HepG2 (cell line): Measurements from ENCODE around the gene DRC7. TPM values are rescaled to one million over a fixed set of nuclear protein-coding genes. Genes with fewer than 3 reads are reported as not detected.
A peak's percentile ranks its signal among the peaks of the same experiment; 100 is the strongest.

Source experiments
- ELF3 ChIP-seq: IDR thresholded peaks from 2 replicates; pipeline ENCODE4 v1.6.1; 2016; ENCODE audit warnings: missing genetic modification reagents, missing compliant biosample characterization
- KDM4B ChIP-seq: sonication (generic); formaldehyde crosslinking; IDR thresholded peaks from 2 replicates; pipeline ENCODE4 v1.4.0; 2020; ENCODE audit warnings: missing genetic modification reagents
- KDM6A ChIP-seq: IDR thresholded peaks from 2 replicates; pipeline ENCODE4 v1.6.1; 2016; ENCODE audit warnings: low read depth
- NBN ChIP-seq: fragments of 450-650 bp; conservative IDR thresholded peaks from 2 replicates; pipeline ENCODE4 v1.6.1; 2017
- NFATC3 ChIP-seq: sonication (generic); formaldehyde crosslinking; IDR thresholded peaks from 2 replicates; pipeline ENCODE4 v1.5.1; 2020; ENCODE audit warnings: mild to moderate bottlenecking, missing genetic modification reagents
- NPAS2 ChIP-seq: sonication (generic); formaldehyde crosslinking; IDR thresholded peaks from 2 replicates; pipeline ENCODE4 v1.8.0; 2022; ENCODE audit warnings: mild to moderate bottlenecking, missing genetic modification reagents, borderline replicate concordance
- SATB2 ChIP-seq: sonication (generic); formaldehyde crosslinking; IDR thresholded peaks from 2 replicates; pipeline ENCODE4 v1.5.0; 2020; ENCODE audit warnings: missing genetic modification reagents
- SYNCRIP ChIP-seq: fragments of 200-400 bp; formaldehyde crosslinking; IDR thresholded peaks from 2 replicates; pipeline ENCODE4 v1.6.1; 2018; ENCODE audit warnings: mild to moderate bottlenecking, low read depth, low read length; ENCODE audit not compliant: insufficient read depth
- THYN1 ChIP-seq: sonication (generic); formaldehyde crosslinking; IDR thresholded peaks from 2 replicates; pipeline ENCODE4 v1.8.1; 2023; ENCODE audit warnings: low read depth, mild to moderate bottlenecking, moderate library complexity, missing genetic modification reagents, borderline replicate concordance
- TOE1 ChIP-seq: sonication (generic); formaldehyde crosslinking; IDR thresholded peaks from 2 replicates; pipeline ENCODE4 v1.4.0; 2020; ENCODE audit warnings: mild to moderate bottlenecking, missing genetic modification reagents
- ZBTB40 ChIP-seq, 2 experiments: fragments of 450-650 bp in 1 of 2; sonication (generic) in 1 of 2; formaldehyde crosslinking in 1 of 2; IDR thresholded peaks; 2 replicates each; pipeline versions ENCODE4 v1.6.1 to v1.8.0; 2016 to 2022; ENCODE audit warnings: antibody characterized with exemption in 1 of 2, mild to moderate bottlenecking in 1 of 2, missing genetic modification reagents in 1 of 2
- ZNF3 ChIP-seq: IDR thresholded peaks from 2 replicates; pipeline ENCODE4 v1.7.0; 2017; ENCODE audit warnings: inconsistent platforms
- ZNF331 ChIP-seq: sonication (generic); formaldehyde crosslinking; IDR thresholded peaks from 2 replicates; pipeline ENCODE4 v1.4.0; 2020; ENCODE audit warnings: missing genetic modification reagents
- ZNF383 ChIP-seq: sonication (generic); formaldehyde crosslinking; IDR thresholded peaks from 2 replicates; pipeline ENCODE4 v1.4.0; 2020; ENCODE audit warnings: missing genetic modification reagents, mild to moderate bottlenecking, borderline replicate concordance
- ZNF563 ChIP-seq: sonication (generic); formaldehyde crosslinking; IDR thresholded peaks from 2 replicates; pipeline ENCODE4 v1.8.0; 2022; ENCODE audit warnings: mild to moderate bottlenecking, moderate library complexity, missing genetic modification reagents
- ZNF577 ChIP-seq: sonication (generic); formaldehyde crosslinking; IDR thresholded peaks from 2 replicates; pipeline ENCODE4 v1.4.0; 2020; ENCODE audit warnings: mild to moderate bottlenecking, low read depth, missing genetic modification reagents, borderline replicate concordance
- ZNF710 ChIP-seq: sonication (generic); formaldehyde crosslinking; IDR thresholded peaks from 2 replicates; pipeline ENCODE4 v1.5.0; 2020; ENCODE audit warnings: mild to moderate bottlenecking, missing genetic modification reagents, borderline replicate concordance
- ZNF792 ChIP-seq: IDR thresholded peaks from 2 replicates; pipeline ENCODE4 v1.6.1; 2016
- ZSCAN25 ChIP-seq: sonication (generic); formaldehyde crosslinking; IDR thresholded peaks from 2 replicates; pipeline ENCODE4 v1.8.0; 2022; ENCODE audit warnings: mild to moderate bottlenecking, missing genetic modification reagents
- polyA plus RNA-seq, 8 experiments: library from polyadenylated mRNA; depleted of rRNA in 3 of 8; stranded (reverse) in 7 of 8; unstranded in 1 of 8; fragments of >200 nt; fragmentation: Illumina TruSeq in 4 of 8; extraction: Trizol in 4 of 8; gene quantifications; 2 replicates each; pipeline versions ENCODE4 v1.2.1 to v1.2.3, GENCODE V29; 2011 to 2016; ENCODE audit warnings: low read depth in 4 of 8, missing spikeins in 1 of 8, mixed read lengths in 1 of 8; ENCODE audit not compliant: insufficient read depth in 1 of 8
- total RNA-seq, 5 experiments: library from RNA; depleted of rRNA; stranded (reverse); fragments of >200 nt; fragmentation: Illumina TruSeq; extraction: Trizol; gene quantifications; 2 replicates each; pipeline ENCODE4 v1.2.3, GENCODE V29; 2016; ENCODE audit warnings: low read depth in 1 of 5

Gene DRC7
- total and polyA plus RNA-seq, 2 of the 13 experiments (the other 11 are each of a cell fraction or from before 2014, with no cell fraction given), result 2.7 to 3.4 TPM

GRCh38 chr16:57648581-57649442 lies 45.8 kb upstream of the DRC7 start (continued):
- TF ChIP-seq ZBTB40 (IDR thresholded peaks at IDR 0.05) (no peak), ZBTB40 (CRISPR knock-in tag; IDR thresholded peaks at IDR 0.05) (0 out of 2 replicates have a peak, but pooled peaks have one; percentile 25), ZNF3 (0 out of 2 replicates have a peak, but pooled peaks have one; percentile 34), KDM6A (no peak), ZNF563 (CRISPR knock-in tag) (0 out of 2 replicates have a peak, but pooled peaks have one; percentile 54), TOE1 (CRISPR knock-in tag) (0 out of 2 replicates have a peak, but pooled peaks have one; percentile 50), NFATC3 (CRISPR knock-in tag) (no peak), ZNF710 (CRISPR knock-in tag) (peak; percentile 27; the same call in 1 of the 2 replicates), THYN1 (0 out of 2 replicates have a peak, but pooled peaks have one; percentile 29), NPAS2 (no peak), SATB2 (CRISPR knock-in tag) (no peak), ZSCAN25 (peak; percentile 73), ZNF331 (CRISPR knock-in tag) (peak; percentile 89), ZNF792 (CRISPR knock-in tag) (0 out of 2 replicates have a peak, but pooled peaks have one; percentile 50), SYNCRIP (no peak), ELF3 (CRISPR knock-in tag) (peak; percentile 87), NBN (no peak), ZNF383 (CRISPR knock-in tag) (peak; percentile 5; the same call in 1 of the 2 replicates), ZNF577 (no peak), KDM4B (CRISPR knock-in tag) (peak; percentile 68)
